ENCODE data around the gene RELL1. TPM values are rescaled to one million over a fixed set of nuclear protein-coding genes. Genes with fewer than 3 reads are reported as not detected.

The RELL1 gene
- total RNA-seq, 2 experiments from 2014 or later: 8.5 to 9.5 TPM

GRCh38 chr4:37721995-37722638 is 35.9 kb upstream of the RELL1 start:
- H3K27me3 Mint-ChIP-seq: no peaks in the 10 kb centered on the region
- H3K27ac Mint-ChIP-seq: no peak overlapping the region
- intact Hi-C loops (cut with DNase I, micrococcal nuclease): no loop called here
- POLR2A ChIA-PET: no interaction called here
- peaks cover 18% of the 10 kb centered on the region for H3K4me1 Mint-ChIP-seq
- ATAC-seq (peak; percentile 70), DNase-seq (no peak)
- no peak overlapping the region for H3K4me3 Mint-ChIP-seq
- no peaks in the 10 kb centered on the region for H3K36me3 Mint-ChIP-seq (ENCODE audit: low read depth)
- CTCF ChIA-PET: interaction anchor here (1.2 kb wide), 1 partner anchor 11 kb away, joined by 4 read pairs; no protein-coding TSS in a partner anchor
- H3K9me3 Mint-ChIP-seq (ENCODE audit: low read depth): no peaks in the 10 kb centered on the region

- no peak for ATAC-seq
These were observed 32.8 kb upstream of the RELL1 start for GRCh38 chr4:37719021-37719420.

GRCh38 chr4:37717576-37717975 is 31.4 kb upstream of the RELL1 start:
- Mint-ChIP-seq H3K9me3 (ENCODE audit: low read depth) (no peaks in the 10 kb centered on the region), H3K36me3 (ENCODE audit: low read depth) (no peaks in the 10 kb centered on the region), H3K4me1 (peaks cover 26% of the 10 kb centered on the region), H3K4me3 (no peak overlapping the region), H3K27ac (no peak overlapping the region), H3K27me3 (no peaks in the 10 kb centered on the region)
- peak; percentile 14 for DNase-seq
- CTCF ChIA-PET: interaction anchor here (0.6 to 1.0 kb wide), 2 partner anchors 12 to 307 kb away, joined by 3 read pairs; no protein-coding TSS in a partner anchor
- POLR2A ChIA-PET: no interaction called here
- peak; percentile 27 for ATAC-seq
- intact Hi-C loops (cut with DNase I, micrococcal nuclease): no loop called here

More at GRCh38 chr4:37719021-37719420, 32.8 kb upstream of the RELL1 start:
- ChIA-PET CTCF (no interaction called here), POLR2A (no interaction called here)
- peaks cover 32% of the 10 kb centered on the region for H3K4me1 Mint-ChIP-seq
- H3K27ac Mint-ChIP-seq: no peak overlapping the region
- no peaks in the 10 kb centered on the region for H3K9me3 Mint-ChIP-seq (ENCODE audit: low read depth)
- H3K36me3 Mint-ChIP-seq (ENCODE audit: low read depth): no peaks in the 10 kb centered on the region
- no peaks in the 10 kb centered on the region for H3K27me3 Mint-ChIP-seq
- H3K4me3 Mint-ChIP-seq: no peak overlapping the region
- intact Hi-C loops (cut with DNase I, micrococcal nuclease): no loop called here
- DNase-seq: no peak

GRCh38 chr4:37715889-37716402 is 29.8 kb upstream of the RELL1 start:
- Mint-ChIP-seq H3K27me3 (no peaks in the 10 kb centered on the region), H3K4me1 (peaks cover 18% of the 10 kb centered on the region), H3K4me3 (no peak overlapping the region), H3K27ac (peak overlapping the region; percentile 34), H3K9me3 (ENCODE audit: low read depth) (no peaks in the 10 kb centered on the region), H3K36me3 (ENCODE audit: low read depth) (no peaks in the 10 kb centered on the region)
- intact Hi-C loops (cut with DNase I, micrococcal nuclease): loop anchor here in 1 of 2 experiments (1.0 kb wide), 1 partner anchor 30 kb away; the partner anchor contains the start of gene RELL1
- peak; percentile 70 for DNase-seq
- POLR2A ChIA-PET: no interaction called here
- CTCF ChIA-PET: interaction anchor here (1.0 kb wide), 1 partner anchor 16 kb away, joined by 3 read pairs; no protein-coding TSS in a partner anchor
- ATAC-seq: peak; percentile 87

GRCh38 chr4:37710491-37710890 is 24.3 kb upstream of the RELL1 start:
- Mint-ChIP-seq H3K4me3 (no peak overlapping the region), H3K27me3 (peaks cover 6% of the 10 kb centered on the region), H3K36me3 (ENCODE audit: low read depth) (no peaks in the 10 kb centered on the region), H3K9me3 (ENCODE audit: low read depth) (no peaks in the 10 kb centered on the region), H3K27ac (no peak overlapping the region), H3K4me1 (peaks cover 3% of the 10 kb centered on the region)
- DNase-seq (no peak), ATAC-seq (no peak)
- intact Hi-C loops (cut with DNase I, micrococcal nuclease): no loop called here
- POLR2A ChIA-PET: no interaction called here
- CTCF ChIA-PET: no interaction called here

GRCh38 chr4:37706032-37706431 is 19.9 kb upstream of the RELL1 start:
- DNase-seq (no peak), ATAC-seq (no peak)
- ChIA-PET POLR2A (no interaction called here), CTCF (interaction anchor here (0.5 to 1.4 kb wide), 2 partner anchors 49 to 947 kb away, joined by 3 to 5 read pairs; no protein-coding TSS in a partner anchor)
- Mint-ChIP-seq H3K36me3 (ENCODE audit: low read depth) (no peaks in the 10 kb centered on the region), H3K4me3 (no peak overlapping the region), H3K27me3 (peaks cover 6% of the 10 kb centered on the region), H3K4me1 (no peaks in the 10 kb centered on the region), H3K27ac (no peak overlapping the region), H3K9me3 (ENCODE audit: low read depth) (no peaks in the 10 kb centered on the region)
- intact Hi-C loops (cut with DNase I, micrococcal nuclease): no loop called here

GRCh38 chr4:37705571-37705970 is 19.4 kb upstream of the RELL1 start:
- no peak overlapping the region for H3K27ac Mint-ChIP-seq
- no peak overlapping the region for H3K4me3 Mint-ChIP-seq
- intact Hi-C loops (cut with DNase I, micrococcal nuclease): no loop called here
- POLR2A ChIA-PET: no interaction called here
- no peaks in the 10 kb centered on the region for H3K36me3 Mint-ChIP-seq (ENCODE audit: low read depth)
- no peaks in the 10 kb centered on the region for H3K4me1 Mint-ChIP-seq
- CTCF ChIA-PET: interaction anchor here (0.5 kb wide), 1 partner anchor 946 kb away, joined by 5 read pairs; no protein-coding TSS in a partner anchor
- no peaks in the 10 kb centered on the region for H3K9me3 Mint-ChIP-seq (ENCODE audit: low read depth)
- peaks cover 6% of the 10 kb centered on the region for H3K27me3 Mint-ChIP-seq
- ATAC-seq (no peak), DNase-seq (no peak)

- Mint-ChIP-seq H3K36me3 (ENCODE audit: low read depth) (no peaks in the 10 kb centered on the region), H3K27me3 (no peaks in the 10 kb centered on the region), H3K4me1 (no peaks in the 10 kb centered on the region), H3K4me3 (no peak overlapping the region), H3K27ac (no peak overlapping the region), H3K9me3 (ENCODE audit: low read depth) (no peaks in the 10 kb centered on the region)
- intact Hi-C loops (cut with DNase I, micrococcal nuclease): no loop called here
- no peak for ATAC-seq
- no peak for DNase-seq
- ChIA-PET POLR2A (no interaction called here), CTCF (interaction anchor here (0.6 kb wide), 1 partner anchor 825 kb away, joined by 3 read pairs; no protein-coding TSS in a partner anchor)
These were observed 13.8 kb upstream of the RELL1 start for GRCh38 chr4:37699868-37700481.

GRCh38 chr4:37697566-37697965 is 11.4 kb upstream of the RELL1 start:
- no peaks in the 10 kb centered on the region for H3K36me3 Mint-ChIP-seq (ENCODE audit: low read depth)
- no peak overlapping the region for H3K27ac Mint-ChIP-seq
- ATAC-seq: no peak
- H3K4me1 Mint-ChIP-seq: no peaks in the 10 kb centered on the region
- intact Hi-C loops (cut with DNase I, micrococcal nuclease): no loop called here
- no peaks in the 10 kb centered on the region for H3K27me3 Mint-ChIP-seq
- H3K9me3 Mint-ChIP-seq (ENCODE audit: low read depth): peaks cover 3% of the 10 kb centered on the region
- DNase-seq: no peak
- H3K4me3 Mint-ChIP-seq: no peak overlapping the region
- ChIA-PET CTCF (no interaction called here), POLR2A (no interaction called here)

- CTCF ChIA-PET: interaction anchor here (0.6 to 0.8 kb wide), 2 partner anchors 260 to 277 kb away, joined by 3 to 4 read pairs; no protein-coding TSS in a partner anchor
These were observed 7.4 kb upstream of the RELL1 start for GRCh38 chr4:37693450-37694190.

GRCh38 chr4:37693030-37693429 is 6.9 kb upstream of the RELL1 start:
- intact Hi-C loops (cut with DNase I, micrococcal nuclease): no loop called here

More at GRCh38 chr4:37693450-37694190, 7.4 kb upstream of the RELL1 start:
- H3K4me3 Mint-ChIP-seq: no peak overlapping the region
- intact Hi-C loops (cut with DNase I, micrococcal nuclease): no loop called here
- no peaks in the 10 kb centered on the region for H3K36me3 Mint-ChIP-seq (ENCODE audit: low read depth)
- DNase-seq: no peak
- H3K9me3 Mint-ChIP-seq (ENCODE audit: low read depth): peaks cover 5% of the 10 kb centered on the region
- no peak overlapping the region for H3K27ac Mint-ChIP-seq
- H3K27me3 Mint-ChIP-seq: no peaks in the 10 kb centered on the region
- no peak for ATAC-seq
- POLR2A ChIA-PET: no interaction called here
- H3K4me1 Mint-ChIP-seq: no peaks in the 10 kb centered on the region

More at GRCh38 chr4:37693030-37693429, 6.9 kb upstream of the RELL1 start:
- Mint-ChIP-seq H3K4me1 (no peaks in the 10 kb centered on the region), H3K36me3 (ENCODE audit: low read depth) (no peaks in the 10 kb centered on the region), H3K9me3 (ENCODE audit: low read depth) (peaks cover 5% of the 10 kb centered on the region), H3K4me3 (no peak overlapping the region), H3K27me3 (no peaks in the 10 kb centered on the region), H3K27ac (no peak overlapping the region)
- no peak for ATAC-seq
- ChIA-PET POLR2A (no interaction called here), CTCF (no interaction called here)
- DNase-seq: no peak

All from activated CD4-positive, alpha-beta T cell treated with anti-CD3 and anti-CD28 coated beads for 36 hours (primary cell).